Nephron (organoid): Measurements from ENCODE around the gene BBOX1.
"Not testable (repeated sequence)": the region's sequence is repeated elsewhere in the genome, so short reads cannot be mapped to it uniquely, and the experiment has no call there.

ENCODE experiments used
- H3K27ac Mint-ChIP-seq, 3 experiments: 2 replicates each; pipeline ENCODE4 v1.8.0; 2020; ENCODE audit warnings: mixed read lengths in 3 of 3, mild to moderate bottlenecking in 2 of 3, moderate library complexity in 1 of 3
- H3K27me3 Mint-ChIP-seq: 2 replicates; pipeline ENCODE4 v1.8.0; 2021; ENCODE audit warnings: low read depth, mild to moderate bottlenecking, moderate library complexity, mixed read lengths
- H3K36me3 Mint-ChIP-seq: 2 replicates; pipeline ENCODE4 v1.8.0; 2020; ENCODE audit warnings: low read depth, mixed read lengths
- H3K4me1 Mint-ChIP-seq: 2 replicates; pipeline ENCODE4 v1.8.0; 2020; ENCODE audit warnings: mixed read lengths
- H3K4me3 Mint-ChIP-seq, 3 experiments: 2 replicates each; pipeline ENCODE4 v1.8.0; 2020; ENCODE audit warnings: mild to moderate bottlenecking in 3 of 3, mixed read lengths in 3 of 3, moderate library complexity in 2 of 3
- H3K9me3 Mint-ChIP-seq: 2 replicates; pipeline ENCODE4 v1.8.0; 2020; ENCODE audit warnings: mixed read lengths
- TF ChIP-seq, protein P1 (sequence below), 3 experiments: fragments of 200-600 bp; sonication (generic); IDR thresholded peaks; one replicate each; pipeline ENCODE4 v1.5.0; 2021; ENCODE audit warnings: antibody characterized with exemption in 3 of 3; ENCODE audit not compliant: unreplicated experiment in 3 of 3

The BBOX1 gene

DNA sequence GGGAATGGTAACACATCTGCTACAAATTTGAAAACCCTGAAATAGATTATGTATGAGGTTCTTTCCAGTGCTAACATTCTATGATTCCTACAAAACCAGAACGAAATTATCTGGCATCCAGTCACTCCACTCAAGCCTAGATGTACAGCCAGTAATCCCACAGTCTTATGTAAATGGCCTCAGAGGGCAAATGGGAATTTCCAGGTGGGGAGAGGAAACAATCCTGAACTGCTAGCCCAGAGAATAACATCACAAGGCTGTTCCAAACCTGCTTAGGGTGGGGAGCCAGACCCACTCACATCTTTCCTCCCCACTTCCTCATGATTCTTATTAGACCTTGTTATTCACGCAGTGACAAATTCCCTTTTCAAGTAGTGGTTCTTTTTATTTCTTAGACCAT lies 43.2 kb upstream of the BBOX1 start:
- Mint-ChIP-seq H3K4me1 (peaks cover 46% of the 10 kb centered on the region), H3K4me3 (peak overlapping the region in 2 of 3 experiments; percentile 57 to 82), H3K27ac (peak overlapping the region in 1 of 3 experiments; percentile 85), H3K27me3 (peaks cover 6% of the 10 kb centered on the region), H3K9me3 (no peaks in the 10 kb centered on the region), H3K36me3 (no peaks in the 10 kb centered on the region)
- TF ChIP-seq, protein P1, sequence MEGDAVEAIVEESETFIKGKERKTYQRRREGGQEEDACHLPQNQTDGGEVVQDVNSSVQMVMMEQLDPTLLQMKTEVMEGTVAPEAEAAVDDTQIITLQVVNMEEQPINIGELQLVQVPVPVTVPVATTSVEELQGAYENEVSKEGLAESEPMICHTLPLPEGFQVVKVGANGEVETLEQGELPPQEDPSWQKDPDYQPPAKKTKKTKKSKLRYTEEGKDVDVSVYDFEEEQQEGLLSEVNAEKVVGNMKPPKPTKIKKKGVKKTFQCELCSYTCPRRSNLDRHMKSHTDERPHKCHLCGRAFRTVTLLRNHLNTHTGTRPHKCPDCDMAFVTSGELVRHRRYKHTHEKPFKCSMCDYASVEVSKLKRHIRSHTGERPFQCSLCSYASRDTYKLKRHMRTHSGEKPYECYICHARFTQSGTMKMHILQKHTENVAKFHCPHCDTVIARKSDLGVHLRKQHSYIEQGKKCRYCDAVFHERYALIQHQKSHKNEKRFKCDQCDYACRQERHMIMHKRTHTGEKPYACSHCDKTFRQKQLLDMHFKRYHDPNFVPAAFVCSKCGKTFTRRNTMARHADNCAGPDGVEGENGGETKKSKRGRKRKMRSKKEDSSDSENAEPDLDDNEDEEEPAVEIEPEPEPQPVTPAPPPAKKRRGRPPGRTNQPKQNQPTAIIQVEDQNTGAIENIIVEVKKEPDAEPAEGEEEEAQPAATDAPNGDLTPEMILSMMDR (IDR thresholded peaks at IDR 0.05; ENCODE audit: unreplicated experiment in 3 of 3): no peak

DNA sequence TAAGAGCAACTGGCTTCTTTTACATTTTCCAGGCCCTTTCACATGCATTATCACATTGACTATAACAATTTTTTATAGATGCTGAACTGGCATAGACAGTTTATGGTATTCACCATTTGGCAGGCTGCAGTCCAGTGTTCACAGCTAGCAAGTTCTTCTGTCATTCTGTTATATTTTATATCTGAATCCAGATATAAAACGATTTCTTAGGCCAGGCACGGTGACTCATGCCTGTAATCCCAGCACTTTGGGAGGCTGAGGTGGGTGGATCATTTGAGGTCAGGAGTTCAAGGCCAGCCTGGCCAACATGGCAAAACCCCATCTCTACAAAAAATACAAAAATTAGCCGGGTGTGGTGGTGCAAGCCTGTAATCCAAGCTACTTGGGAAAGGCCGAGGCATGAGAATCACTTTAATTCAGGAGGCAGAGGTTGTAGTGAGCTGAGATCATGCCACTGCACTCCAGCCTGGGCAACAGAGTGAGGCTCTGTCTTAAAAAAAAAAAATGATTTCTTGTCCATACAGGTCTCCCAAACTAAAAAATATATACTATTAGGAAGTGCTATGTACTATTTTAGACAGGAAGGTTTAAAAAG lies 39.4 kb upstream of the BBOX1 start:
- H3K9me3 Mint-ChIP-seq, H3K27me3 Mint-ChIP-seq, H3K36me3 Mint-ChIP-seq, H3K4me3 Mint-ChIP-seq, H3K27ac Mint-ChIP-seq: not testable (repeated sequence)
- peaks cover 27% of the 10 kb centered on the region for H3K4me1 Mint-ChIP-seq

GRCh38 chr11:27002431-27002830 lies 38.2 kb upstream of the BBOX1 start:
- TF ChIP-seq, protein P1 (IDR thresholded peaks at IDR 0.05; ENCODE audit: unreplicated experiment in 3 of 3): no peak
- Mint-ChIP-seq H3K4me1 (peaks cover 16% of the 10 kb centered on the region), H3K4me3 (no peak overlapping the region), H3K36me3 (no peaks in the 10 kb centered on the region), H3K27ac (no peak overlapping the region), H3K9me3 (no peaks in the 10 kb centered on the region), H3K27me3 (no peaks in the 10 kb centered on the region)

DNA sequence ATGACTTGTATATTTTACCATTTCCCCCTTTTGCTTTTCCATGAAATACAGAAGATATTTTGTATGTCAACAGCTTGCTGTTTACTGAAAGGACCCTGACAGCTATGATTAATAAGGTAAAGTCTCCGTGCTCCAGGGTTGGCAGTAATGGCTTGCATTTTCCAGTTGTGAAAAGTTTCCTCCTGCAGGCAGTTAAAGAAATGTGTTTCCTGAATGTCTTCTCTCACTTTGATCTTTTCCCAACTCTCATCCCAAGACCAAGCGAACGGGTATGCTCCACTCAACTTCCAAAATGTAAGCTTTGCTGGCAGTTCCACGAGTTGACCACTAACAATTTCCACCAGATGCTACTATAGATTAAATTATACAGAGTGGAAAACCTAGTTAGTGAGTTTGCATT lies 37.8 kb upstream of the BBOX1 start:
- H3K27me3 Mint-ChIP-seq: no peaks in the 10 kb centered on the region
- peaks cover 15% of the 10 kb centered on the region for H3K4me1 Mint-ChIP-seq
- TF ChIP-seq, protein P1 (IDR thresholded peaks at IDR 0.05; ENCODE audit: unreplicated experiment in 3 of 3): no peak
- no peak overlapping the region for H3K27ac Mint-ChIP-seq
- no peaks in the 10 kb centered on the region for H3K9me3 Mint-ChIP-seq
- no peaks in the 10 kb centered on the region for H3K36me3 Mint-ChIP-seq
- H3K4me3 Mint-ChIP-seq: no peak overlapping the region

DNA sequence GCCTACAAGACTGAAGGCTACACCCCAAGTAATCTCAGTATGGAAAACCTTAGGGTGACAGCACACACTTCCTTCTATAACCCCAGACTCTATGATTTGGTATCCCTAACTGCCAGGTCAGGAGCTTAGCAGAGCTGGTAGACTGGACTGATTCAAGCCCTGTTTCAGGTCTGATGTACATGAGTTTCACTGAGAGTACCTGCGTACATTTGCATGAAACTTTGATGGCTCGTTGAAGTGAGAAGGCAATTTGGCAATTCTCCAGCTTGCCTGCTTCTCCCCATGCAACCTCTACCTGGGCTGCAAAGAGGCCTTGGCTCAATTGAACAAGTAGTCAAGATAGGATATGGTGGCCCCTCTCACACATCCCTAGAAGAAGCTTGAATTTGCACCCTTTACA lies 36.5 kb upstream of the BBOX1 start:
- no peak overlapping the region for H3K4me3 Mint-ChIP-seq
- H3K9me3 Mint-ChIP-seq: no peaks in the 10 kb centered on the region
- H3K4me1 Mint-ChIP-seq: peaks cover 15% of the 10 kb centered on the region
- H3K36me3 Mint-ChIP-seq: no peaks in the 10 kb centered on the region
- TF ChIP-seq, protein P1 (IDR thresholded peaks at IDR 0.05; ENCODE audit: unreplicated experiment in 3 of 3): no peak
- H3K27ac Mint-ChIP-seq: no peak overlapping the region
- H3K27me3 Mint-ChIP-seq: no peaks in the 10 kb centered on the region

- TF ChIP-seq, protein P1 (IDR thresholded peaks at IDR 0.05; ENCODE audit: unreplicated experiment in 3 of 3): no peak
- peaks cover 34% of the 10 kb centered on the region for H3K4me1 Mint-ChIP-seq
- no peak overlapping the region for H3K4me3 Mint-ChIP-seq
- no peaks in the 10 kb centered on the region for H3K9me3 Mint-ChIP-seq
- no peaks in the 10 kb centered on the region for H3K36me3 Mint-ChIP-seq
- no peaks in the 10 kb centered on the region for H3K27me3 Mint-ChIP-seq
- H3K27ac Mint-ChIP-seq: no peak overlapping the region
Observed at GRCh38 chr11:27008811-27009535, 31.6 kb upstream of the BBOX1 start.
